Right lobe of liver (tissue), 6 donors: ENCODE results near the gene ANKRD44. TPM values are rescaled to one million over a fixed set of nuclear protein-coding genes. Genes with fewer than 3 reads are reported as not detected.

ENCODE experiments used
- ATAC-seq, 4 donors: fragments of 200-7000 bp; cut with Tn5 transposase; one replicate each; pipeline ENCODE4 v1.9.1; 2020; ENCODE audit warnings: mild to moderate bottlenecking in 4 of 4, moderate library complexity in 4 of 4
- DNase-seq, 3 donors: peaks; one replicate each; pipeline ENCODE4 v3.0.0-alpha.2; 2020
- H3K27ac ChIP-seq, 3 donors: fragments of 200-600 bp; one replicate each; pipeline ENCODE4 v1.8.0; 2022
- H3K27me3 ChIP-seq, 2 donors: fragments of 200-600 bp; one replicate each; pipeline ENCODE4 v1.8.0; 2022
- H3K36me3 ChIP-seq, 4 donors: fragments of 200-600 bp; sonication (generic) in 1 of 4; one replicate each; pipeline versions ENCODE4 v1.5.1 to v1.8.0; 2017 to 2022; ENCODE audit warnings: control low read depth in 1 of 4
- H3K4me1 ChIP-seq, 4 donors: fragments of 200-600 bp; sonication (generic) in 1 of 4; one replicate each; pipeline versions ENCODE4 v1.5.1 to v1.8.0; 2017 to 2022; ENCODE audit warnings: control low read depth in 1 of 4
- H3K4me3 ChIP-seq, 3 donors: fragments of 200-600 bp; one replicate each; pipeline ENCODE4 v1.8.0; 2022
- H3K9me3 ChIP-seq, 4 donors: fragments of 200-600 bp; sonication (generic) in 1 of 4; one replicate each; pipeline versions ENCODE4 v1.5.1 to v1.8.0; 2017 to 2022; ENCODE audit warnings: control low read depth in 1 of 4
- POLR2A ChIP-seq: fragments of 450-650 bp; IDR thresholded peaks from one replicate; pipeline ENCODE4 v1.6.1; 2017; ENCODE audit warnings: antibody characterized with exemption, mild to moderate bottlenecking
- WGBS: methylation state at CpG from one replicate; pipeline ENCODE4 v1.1.6; 2018; ENCODE audit warnings: low coverage, low lambda C conversion rate; ENCODE audit not compliant: insufficient coverage; ENCODE audit errors: missing lambda C conversion rate; 5-methylcytosine and 5-hydroxymethylcytosine counted together
- intact Hi-C, 2 donors: fragments of 100-400 bp; cut with DNase I; formaldehyde crosslinking; loops; one replicate each; pipeline versions ENCODE4 v1.11.2 to v1.14.1; 2022
- total RNA-seq, 6 experiments: library from RNA; depleted of rRNA in 2 of 6; stranded (reverse); fragments of >200 nt in 2 of 6; fragmentation: NEBNext Ultra II Directional in 3 of 6; extraction: Animal tissue kit (Norgen Biotek cat#: 25700) in 3 of 6; gene quantifications; one replicate each; pipeline versions ENCODE4 v1.1.0 to v1.2.4, GENCODE V29; 2016 to 2023
- TF ChIP-seq, protein P1 (sequence below), 4 donors: fragments of 200-600 bp in 3 of 4; fragments of 450-650 bp in 1 of 4; IDR thresholded peaks; one replicate each; pipeline versions ENCODE4 v1.5.1 to v1.8.0; 2016 to 2022; ENCODE audit warnings: antibody characterized with exemption in 4 of 4, mild to moderate bottlenecking in 2 of 4
- donor health status: DM: no; HTN: yes; CAD: no.
- donor health status: DM: no; HTN: no; CAD: no.
- donor health status: DM: no; HTN: no; CAD: no.
- donor health status: DM: no; HTN: yes; CAD: no.
- donor health status: DM: no; HTN: yes; CAD: no.

The ANKRD44 gene
- total RNA-seq, 6 experiments from 2014 or later, result 7.9 to 19.5 (median 13.3) TPM

DNA sequence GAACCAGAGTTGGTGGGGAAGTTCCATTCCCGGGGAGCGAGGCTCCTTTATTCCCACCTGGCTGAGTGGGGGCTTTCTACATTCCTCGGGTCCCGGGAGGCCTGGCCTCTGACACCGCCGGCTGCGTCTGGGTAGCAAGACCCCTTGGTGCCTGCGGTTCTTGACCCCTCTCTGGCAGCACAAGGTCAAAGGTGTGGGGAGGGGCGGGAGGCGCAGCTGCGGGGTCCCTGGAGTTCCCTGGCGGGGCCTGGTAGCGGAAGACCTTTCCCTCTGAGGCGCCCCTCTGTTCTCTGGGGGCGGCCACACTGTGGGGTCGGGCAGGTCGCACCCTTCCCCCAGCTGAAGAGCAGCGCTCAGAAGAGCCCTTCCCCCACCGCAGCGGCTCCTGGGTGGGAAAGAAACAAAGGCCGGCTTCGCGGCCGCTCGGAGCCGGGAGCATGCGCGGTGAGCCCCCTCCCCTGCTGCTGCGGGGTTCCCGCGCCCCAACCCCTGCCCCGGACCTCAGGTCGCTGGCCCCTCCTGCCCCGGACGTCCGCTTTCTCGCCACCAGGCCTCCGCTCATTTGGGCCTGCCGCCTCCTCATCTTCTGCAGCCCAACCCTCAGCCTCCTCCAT lies 146.3 kb downstream of the ANKRD44 start:
- 54% methylated on average over 12 of the region's 39 CpGs for WGBS
- intact Hi-C loops, result loop anchor here in 1 of 2 donors (10.0 kb wide), 1 partner anchor 49 kb away; no protein-coding TSS in a partner anchor
- TF ChIP-seq POLR2A, result no peak
- TF ChIP-seq, protein P1, sequence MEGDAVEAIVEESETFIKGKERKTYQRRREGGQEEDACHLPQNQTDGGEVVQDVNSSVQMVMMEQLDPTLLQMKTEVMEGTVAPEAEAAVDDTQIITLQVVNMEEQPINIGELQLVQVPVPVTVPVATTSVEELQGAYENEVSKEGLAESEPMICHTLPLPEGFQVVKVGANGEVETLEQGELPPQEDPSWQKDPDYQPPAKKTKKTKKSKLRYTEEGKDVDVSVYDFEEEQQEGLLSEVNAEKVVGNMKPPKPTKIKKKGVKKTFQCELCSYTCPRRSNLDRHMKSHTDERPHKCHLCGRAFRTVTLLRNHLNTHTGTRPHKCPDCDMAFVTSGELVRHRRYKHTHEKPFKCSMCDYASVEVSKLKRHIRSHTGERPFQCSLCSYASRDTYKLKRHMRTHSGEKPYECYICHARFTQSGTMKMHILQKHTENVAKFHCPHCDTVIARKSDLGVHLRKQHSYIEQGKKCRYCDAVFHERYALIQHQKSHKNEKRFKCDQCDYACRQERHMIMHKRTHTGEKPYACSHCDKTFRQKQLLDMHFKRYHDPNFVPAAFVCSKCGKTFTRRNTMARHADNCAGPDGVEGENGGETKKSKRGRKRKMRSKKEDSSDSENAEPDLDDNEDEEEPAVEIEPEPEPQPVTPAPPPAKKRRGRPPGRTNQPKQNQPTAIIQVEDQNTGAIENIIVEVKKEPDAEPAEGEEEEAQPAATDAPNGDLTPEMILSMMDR (IDR thresholded peaks at IDR 0.05), result no peak
- Histone ChIP-seq H3K36me3 (no peaks in the 10 kb centered on the region), H3K9me3 (no peaks in the 10 kb centered on the region), H3K4me3 (peak overlapping the region in 1 of 3 donors; percentile 12), H3K27me3 (no peaks in the 10 kb centered on the region), H3K4me1 (peaks cover 0 to 13% (median 0%) of the 10 kb centered on the region in 4 donors), H3K27ac (peak overlapping the region in 2 of 3 donors; percentile 26 to 40)
- peak; percentile 26 to 76 (median 46) for ATAC-seq
- DNase-seq, result peak in 2 of 3 donors; percentile 51 to 52

DNA sequence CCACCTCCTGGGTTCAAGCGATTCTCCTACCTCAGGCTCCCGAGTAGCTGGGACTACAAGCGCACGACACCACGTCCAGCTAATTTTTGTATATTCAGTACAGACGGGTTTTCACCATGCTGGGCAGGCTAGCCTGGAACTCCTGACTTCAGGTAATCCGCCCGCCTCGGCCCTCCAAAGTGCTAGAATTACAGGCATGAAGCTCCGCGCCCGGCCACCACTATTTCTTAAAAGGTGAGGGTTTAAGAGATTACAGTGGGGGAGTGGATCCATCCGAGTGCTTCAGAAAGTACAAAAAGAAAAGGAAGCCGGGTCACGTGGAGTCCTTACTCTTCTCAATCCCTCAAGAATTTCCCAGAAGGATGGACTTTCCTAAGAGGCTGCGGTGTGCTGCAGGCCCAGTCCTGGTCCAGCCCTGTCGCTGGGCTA lies 146.9 kb downstream of the ANKRD44 start:
- no peaks in the 10 kb centered on the region for H3K9me3 ChIP-seq
- peak overlapping the region in 2 of 3 donors; percentile 26 to 40 for H3K27ac ChIP-seq
- no peaks in the 10 kb centered on the region for H3K36me3 ChIP-seq
- intact Hi-C loops, result loop anchor here in 1 of 2 donors (10.0 kb wide), 1 partner anchor 49 kb away; no protein-coding TSS in a partner anchor
- ATAC-seq (peak in 2 of 4 donors; percentile 6 to 25), DNase-seq (no peak)
- peaks cover 0 to 18% (median 0%) of the 10 kb centered on the region in 4 donors for H3K4me1 ChIP-seq
- no peak overlapping the region for H3K4me3 ChIP-seq
- no peak for TF ChIP-seq POLR2A
- TF ChIP-seq, protein P1 (IDR thresholded peaks at IDR 0.05), result no peak
- H3K27me3 ChIP-seq, result no peaks in the 10 kb centered on the region
- 93% methylated on average over 12 of the region's 17 CpGs for WGBS

DNA sequence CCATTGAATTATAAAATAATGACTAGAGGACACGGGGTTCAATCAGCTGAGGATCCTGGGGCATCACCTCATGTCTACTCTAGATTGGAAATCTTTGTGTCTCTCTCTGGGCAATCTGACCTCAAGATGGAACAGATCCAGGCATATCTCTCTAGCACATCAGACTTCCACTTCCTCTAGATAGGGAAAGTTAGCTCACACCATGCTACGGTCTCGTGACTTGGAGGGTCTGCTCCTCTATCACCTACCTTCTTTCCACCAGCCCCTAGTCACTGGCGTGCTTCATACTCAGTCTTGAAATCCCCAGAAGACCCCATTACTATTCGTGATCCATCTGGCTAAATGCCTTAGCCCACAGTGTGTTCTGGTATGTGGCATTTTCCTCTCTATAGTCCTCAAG lies 148.8 kb downstream of the ANKRD44 start:
- ATAC-seq (no peak), DNase-seq (no peak)
- 75% methylated on average over 5 of the region's 5 CpGs for WGBS
- H3K27ac ChIP-seq, result no peak overlapping the region
- no peaks in the 10 kb centered on the region for H3K36me3 ChIP-seq
- no peaks in the 10 kb centered on the region for H3K9me3 ChIP-seq
- intact Hi-C loops, result loop anchor here in 1 of 2 donors (10.0 kb wide), 1 partner anchor 47 kb away; no protein-coding TSS in a partner anchor
- TF ChIP-seq, protein P1 (IDR thresholded peaks at IDR 0.05), result no peak
- TF ChIP-seq POLR2A, result no peak
- H3K4me3 ChIP-seq, result no peak overlapping the region
- no peaks in the 10 kb centered on the region for H3K27me3 ChIP-seq
- H3K4me1 ChIP-seq, result peaks cover 0 to 27% (median 3%) of the 10 kb centered on the region in 4 donors

DNA sequence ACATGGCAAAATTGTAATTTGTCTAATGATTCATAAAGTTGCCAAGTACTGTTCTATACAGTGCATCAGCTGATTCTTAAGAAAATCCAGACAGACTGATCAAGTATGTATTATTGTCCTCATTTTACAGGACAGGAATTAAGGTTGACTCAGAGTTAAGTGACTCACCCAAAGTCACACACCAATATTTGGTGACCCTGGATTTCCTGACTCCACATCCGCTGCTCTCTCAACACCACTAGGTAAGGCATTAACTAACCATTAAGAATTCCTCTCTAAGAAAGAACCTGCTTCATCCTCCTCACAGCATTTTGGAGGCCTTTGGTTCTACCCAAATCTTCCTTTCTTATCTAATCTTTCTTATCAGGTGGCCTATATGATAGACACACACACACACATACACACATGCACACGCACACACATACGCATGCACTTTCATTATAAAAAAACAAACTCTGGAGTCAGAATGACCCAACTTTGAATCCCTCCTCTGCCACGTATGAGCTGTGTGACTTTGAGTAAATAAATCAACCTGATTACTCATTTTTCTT lies 150.8 kb downstream of the ANKRD44 start:
- Histone ChIP-seq H3K27ac (peak overlapping the region; percentile 15 to 82 (median 27)), H3K4me1 (peaks cover 0 to 21% (median 3%) of the 10 kb centered on the region in 4 donors), H3K27me3 (no peaks in the 10 kb centered on the region), H3K36me3 (no peaks in the 10 kb centered on the region), H3K9me3 (no peaks in the 10 kb centered on the region), H3K4me3 (no peak overlapping the region)
- 51% methylated on average over 4 of the region's 4 CpGs for WGBS
- intact Hi-C loops, result loop anchor here in 1 of 2 donors (10.0 kb wide), 1 partner anchor 45 kb away; no protein-coding TSS in a partner anchor
- no peak for TF ChIP-seq POLR2A
- TF ChIP-seq, protein P1 (IDR thresholded peaks at IDR 0.05), result no peak
- ATAC-seq (peak; percentile 18 to 77 (median 54)), DNase-seq (no peak)
